ENCODE measurements around the gene STYXL2. TPM values are rescaled to one million over a fixed set of nuclear protein-coding genes. Genes with fewer than 3 reads are reported as not detected.

Gene STYXL2
- total and polyA plus RNA-seq, 8 donors, result 0.02 to 0.37 (median 0.12) TPM; not detected in 5

- Histone ChIP-seq H3K36me3 (no peaks in the 10 kb centered on the region), H3K27me3 (no peaks in the 10 kb centered on the region), H3K4me1 (no peaks in the 10 kb centered on the region), H3K4me3 (no peak overlapping the region), H3K27ac (no peak overlapping the region), H3K9me3 (no peaks in the 10 kb centered on the region)
- FAIRE-seq (no peak), ATAC-seq (no peak), DNase-seq (no peak)
- WGBS, 2 donors, result 74 to 88% methylated on average over 5 of the region's 5 CpGs
- no peak for TF ChIP-seq CTCF (IDR thresholded peaks at IDR 0.05)
- intact Hi-C loops (cut with DNase I), result no loop called here
These were observed 33.4 kb downstream of the STYXL2 start for GRCh38 chr1:167127236-167127635.

DNA sequence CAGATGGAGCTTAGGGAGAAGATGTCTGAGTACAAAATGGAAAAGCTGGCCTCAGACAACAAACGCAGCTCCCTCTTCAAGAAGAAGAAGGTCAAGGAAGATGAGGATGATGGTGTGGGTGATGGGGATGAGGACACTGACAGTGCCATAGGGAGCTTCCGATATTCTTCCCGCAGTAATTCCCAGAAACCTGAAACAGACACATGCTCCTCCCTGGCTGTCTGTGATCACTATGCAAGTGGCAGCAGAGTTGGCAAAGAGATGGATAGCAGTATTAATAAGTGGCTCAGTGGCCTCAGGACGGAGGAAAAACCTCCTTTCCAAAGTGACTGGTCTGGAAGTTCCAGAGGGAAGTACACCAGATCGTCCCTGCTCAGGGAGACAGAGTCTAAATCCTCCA lies 33.8 kb downstream of the STYXL2 start:
- WGBS, 2 donors, result 58 to 63% methylated on average over 5 of the region's 5 CpGs

GRCh38 chr1:167128261-167129227 lies 34.7 kb downstream of the STYXL2 start:
- no peak for DNase-seq
- no peaks in the 10 kb centered on the region for H3K9me3 ChIP-seq
- 59 to 73% methylated on average over 17 of the region's 17 CpGs for WGBS, 2 donors
- H3K4me3 ChIP-seq, result no peak overlapping the region
- no peak for ATAC-seq
- H3K36me3 ChIP-seq, result no peaks in the 10 kb centered on the region
- no peak for TF ChIP-seq CTCF (IDR thresholded peaks at IDR 0.05)
- no peaks in the 10 kb centered on the region for H3K4me1 ChIP-seq
- FAIRE-seq, result no peak
- no peak overlapping the region for H3K27ac ChIP-seq
- no peaks in the 10 kb centered on the region for H3K27me3 ChIP-seq
- intact Hi-C loops (cut with DNase I), result no loop called here

More for the DNA sequence above, 33.8 kb downstream of the STYXL2 start:
- TF ChIP-seq CTCF (IDR thresholded peaks at IDR 0.05), result no peak
- FAIRE-seq (no peak), ATAC-seq (no peak), DNase-seq (no peak)
- Histone ChIP-seq H3K36me3 (no peaks in the 10 kb centered on the region), H3K4me3 (no peak overlapping the region), H3K9me3 (no peaks in the 10 kb centered on the region), H3K27me3 (no peaks in the 10 kb centered on the region), H3K4me1 (no peaks in the 10 kb centered on the region), H3K27ac (no peak overlapping the region)
- intact Hi-C loops (cut with DNase I), result no loop called here

DNA sequence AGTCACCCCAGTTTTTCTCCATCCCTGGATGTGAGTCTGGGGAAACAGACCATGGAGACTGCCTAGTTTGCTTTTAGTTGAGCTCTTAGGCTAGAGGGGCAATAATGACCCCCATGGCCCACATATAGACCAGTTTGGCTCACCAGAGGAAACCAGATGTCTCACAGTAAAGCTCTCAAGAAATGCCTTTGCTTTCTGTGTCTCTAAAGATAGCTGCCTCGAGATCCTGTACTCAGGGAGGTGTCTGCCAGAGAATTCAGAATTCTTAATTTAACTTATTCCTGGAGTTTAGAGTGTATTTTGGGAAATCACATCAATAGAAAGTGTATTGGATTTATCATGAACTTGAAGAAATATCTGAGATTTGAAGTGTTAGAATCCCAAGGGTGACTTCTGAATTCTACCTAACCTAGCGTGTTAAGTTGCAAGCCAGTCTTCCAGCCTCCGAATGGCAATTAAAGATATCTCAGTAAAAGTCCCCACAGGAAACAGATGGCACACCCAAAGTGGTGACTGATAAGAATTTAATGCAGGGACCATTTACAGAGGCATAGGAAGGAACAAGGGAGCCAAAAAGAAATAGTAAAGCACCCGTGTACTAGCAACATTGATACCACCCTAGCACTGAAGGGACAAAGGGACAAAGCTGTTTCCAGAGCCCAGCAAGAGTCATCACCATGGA lies 37.1 kb downstream of the STYXL2 start:
- ATAC-seq, result no peak
- no peak overlapping the region for H3K27ac ChIP-seq

More for the DNA sequence above, 37.1 kb downstream of the STYXL2 start:
- no peak for TF ChIP-seq CTCF (IDR thresholded peaks at IDR 0.05)
- no peaks in the 10 kb centered on the region for H3K36me3 ChIP-seq
- DNase-seq, result no peak
- no peak overlapping the region for H3K4me3 ChIP-seq
- H3K4me1 ChIP-seq, result no peaks in the 10 kb centered on the region
- no peaks in the 10 kb centered on the region for H3K9me3 ChIP-seq
- WGBS, 2 donors, result 63 to 66% methylated on average over 4 of the region's 4 CpGs
- intact Hi-C loops (cut with DNase I), result no loop called here
- H3K27me3 ChIP-seq, result no peaks in the 10 kb centered on the region
- FAIRE-seq, result no peak
